IMR-90 (cell line): ENCODE data around the gene ADAM12. TPM values are rescaled to one million over a fixed set of nuclear protein-coding genes. Genes with fewer than 3 reads are reported as not detected.

ENCODE experiments used
- ATAC-seq: fragments of 200-7000 bp; cut with Tn5 transposase; 2 replicates; pipeline ENCODE4 v1.9.1; 2020; ENCODE audit warnings: low read depth, mild to moderate bottlenecking, moderate library complexity
- BruUV-seq: library from RNA; stranded (reverse); fragments of 400-500 nt; replicated peaks from 2 replicates; lab custom pipeline; 2021; lab: Mats Ljungman, UMichigan
- CTCF ChIA-PET: fragments of 300-600 bp; formaldehyde crosslinking; extraction: SDS; loops from one replicate; lab custom pipeline; 2021; ENCODE audit warnings: antibody characterized with exemption; lab: Yijun Ruan, JAX
- POLR2A ChIA-PET: fragments of 300-600 bp; sonication (Branson Sonifier 250); formaldehyde crosslinking; loops from one replicate; lab custom pipeline; 2022; ENCODE audit warnings: antibody characterized with exemption; ENCODE audit not compliant: unreplicated experiment; lab: Charles Lee
- DNase-seq: peaks from one replicate; pipeline ENCODE4 v3.0.0; 2013
- H2AFZ ChIP-seq: replicated peaks from 2 replicates; pipeline ENCODE3; 2013; ENCODE audit warnings: low read length, mild to moderate bottlenecking; ENCODE audit not compliant: poor library complexity
- H2AK5ac ChIP-seq: 2 replicates; pipeline ENCODE4 v1.6.1; 2013; ENCODE audit warnings: low read depth, low read length, inconsistent platforms
- H2AK9ac ChIP-seq: replicated peaks from 2 replicates; pipeline ENCODE3; 2013; ENCODE audit warnings: mild to moderate bottlenecking, low read depth, low read length, moderate library complexity; ENCODE audit not compliant: poor library complexity
- H2BK120ac ChIP-seq: 2 replicates; pipeline ENCODE4 v1.6.1; 2013; ENCODE audit warnings: low read depth, low read length, inconsistent platforms
- H2BK15ac ChIP-seq: 3 replicates; pipeline ENCODE4 v1.6.1; 2013; ENCODE audit warnings: low read depth, low read length, inconsistent platforms
- H2BK20ac ChIP-seq: 2 replicates; pipeline ENCODE4 v1.6.1; 2013; ENCODE audit warnings: low read depth, mild to moderate bottlenecking, inconsistent platforms, low read length, moderate library complexity
- H2BK5ac ChIP-seq: 2 replicates; pipeline ENCODE4 v1.6.1; 2013; ENCODE audit warnings: mild to moderate bottlenecking, low read depth, low read length, inconsistent platforms; ENCODE audit not compliant: poor library complexity, severe bottlenecking
- H3K14ac ChIP-seq: replicated peaks from 2 replicates; pipeline ENCODE4 v1.6.1; 2013; ENCODE audit warnings: low read depth, low read length, inconsistent platforms
- H3K18ac ChIP-seq: 2 replicates; pipeline ENCODE4 v1.6.1; 2013; ENCODE audit warnings: low read depth, low read length, control low read depth
- H3K23ac ChIP-seq: 2 replicates; pipeline ENCODE4 v1.6.1; 2013; ENCODE audit warnings: low read depth, low read length, inconsistent platforms
- H3K27ac ChIP-seq: 2 replicates; pipeline ENCODE4 v1.5.1; 2013; ENCODE audit warnings: mild to moderate bottlenecking, control low read depth, low read length; ENCODE audit not compliant: insufficient read depth
- H3K27me3 ChIP-seq: 2 replicates; pipeline ENCODE4 v1.6.1; 2013; ENCODE audit warnings: low read length; ENCODE audit not compliant: control insufficient read depth, insufficient read depth
- H3K36me3 ChIP-seq: 2 replicates; pipeline ENCODE4 v1.6.1; 2013; ENCODE audit warnings: low read length, mixed read lengths; ENCODE audit not compliant: control insufficient read depth, insufficient read depth
- H3K4ac ChIP-seq: 2 replicates; pipeline ENCODE4 v1.6.1; 2013; ENCODE audit warnings: low read depth, low read length, inconsistent platforms
- H3K4me1 ChIP-seq: 2 replicates; pipeline ENCODE4 v1.6.1; 2013; ENCODE audit warnings: low read length, mixed read lengths; ENCODE audit not compliant: control insufficient read depth, insufficient read depth
- H3K4me2 ChIP-seq: 2 replicates; pipeline ENCODE4 v1.6.1; 2013; ENCODE audit warnings: low read depth, mild to moderate bottlenecking, control low read depth, low read length, moderate library complexity
- H3K4me3 ChIP-seq: 2 replicates; pipeline ENCODE4 v1.5.1; 2013; ENCODE audit warnings: low read depth, mild to moderate bottlenecking, control low read depth, low read length, moderate library complexity; ENCODE audit not compliant: insufficient read depth
- H3K56ac ChIP-seq: 2 replicates; pipeline ENCODE4 v1.6.1; 2013; ENCODE audit warnings: low read length, inconsistent platforms; ENCODE audit not compliant: insufficient read depth; ENCODE audit errors: extremely low read depth
- H3K79me1 ChIP-seq, 2 experiments: 2 replicates each; pipeline ENCODE4 v1.6.1; 2013; ENCODE audit warnings: low read length in 2 of 2, inconsistent platforms in 1 of 2, low read depth in 1 of 2
- H3K9ac ChIP-seq: 2 replicates; pipeline ENCODE4 v1.6.1; 2013; ENCODE audit warnings: low read depth, low read length, control low read depth
- H3K9me1 ChIP-seq: 2 replicates; pipeline ENCODE4 v1.6.1; 2013; ENCODE audit warnings: low read length, inconsistent platforms; ENCODE audit not compliant: insufficient read depth
- H3K9me3 ChIP-seq: 2 replicates; pipeline ENCODE4 v1.6.1; 2013; ENCODE audit warnings: low read length; ENCODE audit not compliant: control insufficient read depth, insufficient read depth
- H4K20me1 ChIP-seq: 2 replicates; pipeline ENCODE4 v1.6.1; 2013; ENCODE audit warnings: low read length, inconsistent platforms; ENCODE audit not compliant: insufficient read depth
- H4K5ac ChIP-seq: 2 replicates; pipeline ENCODE4 v1.6.1; 2013; ENCODE audit warnings: mild to moderate bottlenecking, low read depth, low read length, control low read depth
- H4K8ac ChIP-seq, 2 experiments: 2 replicates each; pipeline ENCODE4 v1.6.1; 2013; ENCODE audit warnings: low read depth in 2 of 2, low read length in 2 of 2, control low read depth in 1 of 2, inconsistent platforms in 1 of 2
- H4K91ac ChIP-seq: 2 replicates; pipeline ENCODE4 v1.6.1; 2013; ENCODE audit warnings: low read depth, low read length, inconsistent platforms; ENCODE audit not compliant: insufficient read depth
- BHLHE40 ChIP-seq: fragments of 150-350 bp; IDR thresholded peaks from 2 replicates; pipeline ENCODE4 v1.6.1; 2016; ENCODE audit warnings: mild to moderate bottlenecking, low read depth, low read length
- CEBPB ChIP-seq: IDR thresholded peaks from 2 replicates; pipeline ENCODE4 v1.6.1; 2012; ENCODE audit warnings: low read depth, low read length, improper control_type of control experiment
- CHD1 ChIP-seq: IDR thresholded peaks from 2 replicates; pipeline ENCODE4 v1.6.1; 2012; ENCODE audit warnings: low read depth, low read length, improper control_type of control experiment
- CTCF ChIP-seq: conservative IDR thresholded peaks from 2 replicates; pipeline ENCODE4 v1.5.1; 2012; ENCODE audit warnings: mild to moderate bottlenecking, low read depth, low read length, improper control_type of control experiment
- ELK1 ChIP-seq: fragments of 150-350 bp; IDR thresholded peaks from 2 replicates; pipeline ENCODE4 v1.6.1; 2016; ENCODE audit warnings: low read depth, mild to moderate bottlenecking, low read length, moderate library complexity, borderline replicate concordance
- FOS ChIP-seq: fragments of 150-350 bp; IDR thresholded peaks from 2 replicates; pipeline ENCODE4 v1.6.1; 2016; ENCODE audit warnings: low read depth, low read length
- MAFK ChIP-seq: IDR thresholded peaks from 2 replicates; pipeline ENCODE4 v1.6.1; 2012; ENCODE audit warnings: low read depth, low read length, improper control_type of control experiment
- MAZ ChIP-seq: IDR thresholded peaks from 2 replicates; pipeline ENCODE4 v1.6.1; 2012; ENCODE audit warnings: low read depth, mild to moderate bottlenecking, low read length, improper control_type of control experiment, moderate library complexity, borderline replicate concordance
- MXI1 ChIP-seq: IDR thresholded peaks from 2 replicates; pipeline ENCODE4 v1.6.1; 2012; ENCODE audit warnings: low read depth, mild to moderate bottlenecking, low read length, moderate library complexity, borderline replicate concordance
- NFE2L2 ChIP-seq: fragments of 150-350 bp; IDR thresholded peaks from 2 replicates; pipeline ENCODE4 v1.6.1; 2016; ENCODE audit warnings: low read depth, mild to moderate bottlenecking, low read length
- POLR2A ChIP-seq: IDR thresholded peaks from 2 replicates; pipeline ENCODE4 v1.6.1; 2012; ENCODE audit warnings: mild to moderate bottlenecking, low read depth, low read length
- RAD21 ChIP-seq: IDR thresholded peaks from 2 replicates; pipeline ENCODE4 v1.6.1; 2012; ENCODE audit warnings: low read length, improper control_type of control experiment
- RCOR1 ChIP-seq: IDR thresholded peaks from 2 replicates; pipeline ENCODE4 v1.6.1; 2012; ENCODE audit warnings: mild to moderate bottlenecking, low read length, improper control_type of control experiment; ENCODE audit not compliant: insufficient replicate concordance
- RFX5 ChIP-seq: IDR thresholded peaks from 2 replicates; pipeline ENCODE4 v1.8.0; 2012; ENCODE audit warnings: low read depth, mild to moderate bottlenecking, low read length, moderate library complexity
- SMC3 ChIP-seq: fragments of 150-350 bp; IDR thresholded peaks from 2 replicates; pipeline ENCODE4 v1.6.1; 2016; ENCODE audit warnings: low read depth, mild to moderate bottlenecking, antibody characterized with exemption, low read length, moderate library complexity
- USF2 ChIP-seq: fragments of 150-350 bp; IDR thresholded peaks from 2 replicates; pipeline ENCODE4 v1.6.1; 2017; ENCODE audit warnings: mild to moderate bottlenecking, antibody characterized with exemption, low read length, low read depth
- WGBS, 2 experiments: methylation state at CpG; one replicate each; pipeline versions ENCODE4 v1.1.5 to v1.1.7; 2013; ENCODE audit warnings: missing lambda C conversion rate in 2 of 2; ENCODE audit not compliant: insufficient read length in 1 of 2; ENCODE audit errors: extremely low coverage in 2 of 2; 5-methylcytosine and 5-hydroxymethylcytosine counted together
- dilution Hi-C: fragments of 300-500 bp; cut with HindIII; formaldehyde crosslinking; loops from one replicate; pipeline ENCODE4 v1.14.3; 2018; ENCODE audit warnings: low sequenced_read_pairs; ENCODE audit not compliant: unreplicated experiment
- in situ Hi-C: fragments of 300-500 bp; cut with MboI; formaldehyde crosslinking; loops from 3 replicates; pipeline ENCODE4 v1.14.3; 2019; ENCODE audit warnings: low sequenced_read_pairs, inconsistent platforms, mixed read lengths
- intact Hi-C: fragments of 100-400 bp; cut with micrococcal nuclease; formaldehyde crosslinking; loops from 2 replicates; pipeline ENCODE4 v1.10.0; 2022
- polyA plus RNA-seq, 3 experiments: library from polyadenylated mRNA; depleted of rRNA; stranded (reverse); fragments of >200 nt; gene quantifications; 2 replicates each; pipeline ENCODE4 v1.2.3, GENCODE V29; 2012; ENCODE audit warnings: low replicate concordance in 1 of 3
- total RNA-seq: library from RNA; depleted of rRNA; stranded (reverse); fragments of >200 nt; gene quantifications from 2 replicates; pipeline ENCODE4 v1.2.3, GENCODE V29; 2012

Gene ADAM12
- total and polyA plus RNA-seq, 2 of the 4 experiments (the other 2 are of a cell fraction), result 9.6 to 10.2 TPM

- no peaks in the 10 kb centered on the region; the same call in none of the 2 replicates for H3K9me3 ChIP-seq
- in situ Hi-C loops, result no loop called here
- no peak overlapping the region for H4K5ac ChIP-seq
- TF ChIP-seq MAZ (no peak), CEBPB (no peak), MXI1 (no peak), NFE2L2 (no peak), MAFK (no peak), CTCF (no peak), CHD1 (no peak), RFX5 (no peak), RCOR1 (no peak), FOS (no peak), ELK1 (no peak), RAD21 (no peak), BHLHE40 (no peak), SMC3 (no peak), POLR2A (no peak), USF2 (no peak)
- no CpG with 5 or more reads among the region's 1 CpG for WGBS, 2 experiments
- H2AFZ ChIP-seq, result no peak overlapping the region
- intact Hi-C loops, result no loop called here
- no peak overlapping the region for H3K4me3 ChIP-seq
- H3K9me1 ChIP-seq, result no peaks in the 10 kb centered on the region
- no peak overlapping the region for H2BK20ac ChIP-seq
- H3K9ac ChIP-seq, result no peak overlapping the region
- no peak overlapping the region for H3K18ac ChIP-seq
- no TSS peak for BruUV-seq
- H2BK120ac ChIP-seq, result no peak overlapping the region
- H3K4ac ChIP-seq, result no peak overlapping the region
- no peaks in the 10 kb centered on the region for H4K20me1 ChIP-seq
- H3K27me3 ChIP-seq, result no peaks in the 10 kb centered on the region
- DNase-seq (no peak), ATAC-seq (no peak)
- POLR2A ChIA-PET, result no interaction called here
- no peak overlapping the region for H4K8ac ChIP-seq
- CTCF ChIA-PET, result interaction anchor here (0.5 kb wide), 1 partner anchor 507 kb away, joined by 3 read pairs; no protein-coding TSS in a partner anchor
- peaks cover 5% of the 10 kb centered on the region for H3K4me1 ChIP-seq
- no peak overlapping the region for H3K14ac ChIP-seq
- no peak overlapping the region for H2AK9ac ChIP-seq
- no peak overlapping the region for H4K91ac ChIP-seq
- H3K27ac ChIP-seq, result no peak overlapping the region
- H3K36me3 ChIP-seq, result no peaks in the 10 kb centered on the region
- no peaks in the 10 kb centered on the region for H3K79me1 ChIP-seq
- no peak overlapping the region for H2BK15ac ChIP-seq
- H3K4me2 ChIP-seq, result no peak overlapping the region
- H3K56ac ChIP-seq, result no peak overlapping the region
- no peak overlapping the region for H3K23ac ChIP-seq
- no peak overlapping the region for H2BK5ac ChIP-seq
- H2AK5ac ChIP-seq, result no peak overlapping the region
- dilution Hi-C loops, result no loop called here
Observed at GRCh38 chr10:126372396-126372795, 15.9 kb downstream of the ADAM12 start.
